Cardiac fibroblast (primary cell): ENCODE results near the gene USP36.

Experiments
- DNase-seq, 2 donors: peaks; one replicate each; pipeline versions ENCODE4 v3.0.0 to v3.0.0-alpha.2; 2010; ENCODE audit warnings: low read depth in 2 of 2
- H3K4me3 ChIP-seq, 2 donors: replicated peaks in 1 of 2; 1 replicate in 1 of 2; 2 replicates in 1 of 2; pipeline ENCODE4 v1.5.1; 2011; ENCODE audit warnings: low read depth in 2 of 2, low read length in 2 of 2, mild to moderate bottlenecking in 2 of 2, moderate library complexity in 1 of 2
- TF ChIP-seq, protein P1 (sequence below): IDR thresholded peaks from one replicate; pipeline ENCODE4 v1.5.1; 2011; ENCODE audit warnings: low read depth, mild to moderate bottlenecking, low read length, inconsistent platforms

USP36 gene

DNA sequence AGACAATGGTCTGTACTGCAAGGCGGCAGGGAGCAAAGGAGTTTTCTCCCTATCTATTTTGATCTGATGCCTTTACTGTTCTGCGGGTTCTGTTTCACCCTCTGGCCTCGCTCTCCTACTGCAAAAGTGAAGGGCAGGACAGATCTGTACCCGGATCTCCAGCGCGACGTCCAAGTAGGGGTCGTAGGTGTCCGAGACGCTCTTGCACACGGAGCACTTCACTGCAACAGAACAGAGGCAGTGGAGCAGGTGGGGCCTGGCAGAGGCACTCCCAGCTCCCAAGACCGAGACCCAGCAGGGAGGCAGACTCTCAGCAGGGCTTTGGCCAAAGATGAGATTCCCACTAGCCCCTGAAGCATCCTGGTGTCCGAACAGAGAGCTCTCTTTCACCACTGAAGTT is 19.8 kb downstream of the USP36 start:
- TF ChIP-seq, protein P1, sequence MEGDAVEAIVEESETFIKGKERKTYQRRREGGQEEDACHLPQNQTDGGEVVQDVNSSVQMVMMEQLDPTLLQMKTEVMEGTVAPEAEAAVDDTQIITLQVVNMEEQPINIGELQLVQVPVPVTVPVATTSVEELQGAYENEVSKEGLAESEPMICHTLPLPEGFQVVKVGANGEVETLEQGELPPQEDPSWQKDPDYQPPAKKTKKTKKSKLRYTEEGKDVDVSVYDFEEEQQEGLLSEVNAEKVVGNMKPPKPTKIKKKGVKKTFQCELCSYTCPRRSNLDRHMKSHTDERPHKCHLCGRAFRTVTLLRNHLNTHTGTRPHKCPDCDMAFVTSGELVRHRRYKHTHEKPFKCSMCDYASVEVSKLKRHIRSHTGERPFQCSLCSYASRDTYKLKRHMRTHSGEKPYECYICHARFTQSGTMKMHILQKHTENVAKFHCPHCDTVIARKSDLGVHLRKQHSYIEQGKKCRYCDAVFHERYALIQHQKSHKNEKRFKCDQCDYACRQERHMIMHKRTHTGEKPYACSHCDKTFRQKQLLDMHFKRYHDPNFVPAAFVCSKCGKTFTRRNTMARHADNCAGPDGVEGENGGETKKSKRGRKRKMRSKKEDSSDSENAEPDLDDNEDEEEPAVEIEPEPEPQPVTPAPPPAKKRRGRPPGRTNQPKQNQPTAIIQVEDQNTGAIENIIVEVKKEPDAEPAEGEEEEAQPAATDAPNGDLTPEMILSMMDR: no peak
- H3K4me3 ChIP-seq: no peak overlapping the region
- no peak for DNase-seq

DNA sequence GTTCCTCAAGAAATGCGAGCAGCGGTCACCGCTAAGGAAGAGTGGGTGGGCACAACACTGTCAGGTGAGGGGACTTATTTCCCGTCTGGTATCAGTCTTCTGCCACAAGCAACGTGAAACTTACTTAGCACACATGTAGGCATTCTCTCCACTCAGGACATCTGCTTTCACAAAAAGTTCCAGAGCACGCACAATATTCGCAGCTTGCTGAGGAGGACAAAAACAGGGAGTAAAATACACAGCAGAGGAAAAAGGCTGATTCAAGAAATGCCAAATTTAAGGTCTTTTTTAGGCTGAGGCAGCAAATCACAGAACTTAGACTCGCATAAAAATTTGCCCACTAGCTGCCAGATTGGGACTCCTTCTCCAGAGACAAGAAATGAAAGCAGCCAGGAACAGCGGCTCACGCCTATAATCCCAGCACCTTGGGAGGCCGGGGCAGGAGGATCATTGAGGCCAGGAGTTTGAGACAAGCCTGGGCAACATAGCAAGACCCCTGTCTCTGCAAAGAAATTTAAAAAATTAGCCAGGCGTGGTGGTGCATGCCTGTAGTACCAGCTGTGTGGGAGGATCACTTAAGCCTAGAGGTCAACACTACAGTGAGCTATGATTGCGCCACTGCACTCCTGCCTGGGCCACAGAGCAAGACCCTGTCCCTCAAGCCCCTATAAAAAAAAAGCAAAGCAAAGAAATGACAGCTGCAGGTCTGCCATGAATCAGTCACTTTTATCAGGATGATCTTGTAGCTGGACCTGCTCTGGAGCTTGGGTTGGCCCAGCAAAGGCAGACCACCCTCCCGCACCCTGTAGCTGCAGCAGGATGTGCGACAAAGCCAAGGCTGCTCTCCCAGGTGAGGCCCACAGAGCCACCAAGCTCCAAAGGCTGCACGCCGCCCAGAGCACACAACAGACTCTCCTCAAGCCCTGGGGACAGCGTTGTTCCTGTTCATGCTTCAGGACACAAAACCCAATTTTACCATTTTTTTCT is 20.5 kb downstream of the USP36 start:
- TF ChIP-seq, protein P1: no peak
- DNase-seq: no peak
- no peak overlapping the region for H3K4me3 ChIP-seq

DNA sequence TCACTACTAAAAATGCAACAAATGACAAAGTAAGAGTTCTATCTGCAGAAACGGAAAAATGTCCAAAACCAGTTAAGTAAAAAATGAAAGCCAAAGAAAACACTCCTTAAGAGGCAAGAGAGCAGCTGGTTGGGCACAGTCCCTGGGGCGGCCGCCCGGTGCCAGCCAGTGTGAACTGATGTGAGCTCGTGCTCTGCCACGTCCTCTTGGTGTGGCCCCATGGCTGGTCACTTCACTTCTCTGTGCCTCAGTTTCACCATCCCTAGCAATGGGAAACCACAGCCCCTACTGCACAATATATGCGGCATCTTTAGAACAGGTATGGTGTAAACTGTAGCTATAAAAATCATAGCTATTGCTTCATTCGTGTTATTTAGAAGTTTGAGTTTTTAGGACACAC is 21.2 kb downstream of the USP36 start:
- DNase-seq: no peak
- TF ChIP-seq, protein P1: no peak
- H3K4me3 ChIP-seq: no peak overlapping the region

DNA sequence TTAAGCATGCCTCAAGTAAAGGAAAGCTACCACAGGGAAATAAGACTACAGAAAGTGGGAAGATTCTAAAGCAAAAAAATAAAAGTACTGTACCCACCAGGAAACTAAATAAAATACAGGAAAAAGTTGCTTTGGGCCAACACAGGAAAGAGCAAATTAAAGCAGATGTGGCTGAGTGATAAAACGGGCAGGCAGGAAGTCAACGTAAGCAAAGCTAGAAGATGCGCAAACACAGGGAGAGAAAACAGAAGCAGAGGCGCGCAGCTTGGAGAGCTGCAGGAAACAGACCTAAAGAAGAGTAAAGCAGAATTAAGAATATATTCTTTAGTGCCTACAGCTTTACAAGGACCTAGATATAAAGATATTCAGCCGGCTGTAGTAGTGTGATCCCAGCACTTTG is 21.7 kb downstream of the USP36 start:
- DNase-seq: peak in 1 of 2 donors; percentile 34
- H3K4me3 ChIP-seq: no peak overlapping the region
- TF ChIP-seq, protein P1: no peak

DNA sequence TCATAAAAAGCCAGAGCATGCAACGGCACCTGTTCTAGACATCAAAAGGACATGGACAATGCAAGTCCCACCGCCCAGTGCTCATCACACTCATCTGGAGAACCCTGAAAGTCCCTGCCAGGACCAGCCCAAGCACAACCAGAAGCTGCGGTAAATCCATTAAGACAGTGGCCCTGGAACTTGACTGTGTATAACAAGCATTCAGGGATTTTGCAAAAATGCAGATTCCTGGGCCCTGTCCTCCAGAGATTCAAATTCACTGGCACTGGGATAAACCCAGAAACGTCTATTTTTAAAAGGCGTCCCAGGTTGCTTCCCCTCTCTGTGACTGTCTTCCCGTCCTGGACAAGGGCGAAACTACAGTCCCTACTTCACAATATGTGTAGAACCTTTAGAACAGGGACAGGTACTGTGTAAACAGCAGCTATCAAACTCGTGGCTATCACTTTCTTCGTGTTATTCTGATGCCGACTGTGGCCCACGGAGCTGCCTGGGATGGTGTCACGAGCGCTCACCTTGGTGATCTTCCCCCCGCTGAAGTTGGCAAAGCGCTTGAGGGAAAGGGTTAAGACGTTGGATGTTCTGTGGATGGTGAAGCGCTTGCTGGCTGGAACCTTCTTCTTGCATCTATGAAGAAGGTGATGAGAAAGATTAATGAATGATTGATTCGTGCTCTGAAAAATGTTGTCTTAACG is 22.3 kb downstream of the USP36 start:
- H3K4me3 ChIP-seq: no peak overlapping the region
- TF ChIP-seq, protein P1: no peak
- DNase-seq: no peak

DNA sequence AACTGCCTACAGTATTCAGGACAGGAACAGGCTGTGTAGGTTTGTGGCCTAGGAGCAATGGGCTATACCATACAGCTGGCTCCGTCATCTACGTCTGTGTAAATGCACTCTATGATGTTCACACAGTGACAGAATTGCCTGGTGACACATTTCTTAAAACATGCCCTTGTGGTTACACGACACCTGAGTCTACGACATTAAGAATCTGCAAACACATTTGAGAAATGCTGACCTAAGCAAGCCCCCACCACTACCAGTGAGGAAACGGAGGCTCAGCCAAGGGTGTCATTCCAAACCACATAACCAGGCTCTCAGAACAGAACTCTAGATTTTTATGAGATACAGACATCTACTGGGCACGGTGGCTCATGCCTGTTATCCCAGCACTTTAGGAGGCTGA is 23.5 kb downstream of the USP36 start:
- H3K4me3 ChIP-seq: no peak overlapping the region
- DNase-seq: no peak
- TF ChIP-seq, protein P1: no peak
